Kidney epithelial cell (primary cell): ENCODE measurements around the gene YTHDF1. TPM values are rescaled to one million over a fixed set of nuclear protein-coding genes. Genes with fewer than 3 reads are reported as not detected.
"Not testable (repeated sequence)": the region's sequence is repeated elsewhere in the genome, so short reads cannot be mapped to it uniquely, and the experiment has no call there.

Source experiments
- DNase-seq: peaks from one replicate; pipeline ENCODE4 v3.0.0-alpha.2; 2010; ENCODE audit warnings: low read depth
- H3K27me3 ChIP-seq: 2 replicates; pipeline ENCODE4 v1.6.0; 2011; ENCODE audit warnings: low read length; ENCODE audit not compliant: control insufficient read depth, insufficient read depth
- H3K36me3 ChIP-seq: 2 replicates; pipeline ENCODE4 v1.5.1; 2011; ENCODE audit warnings: low read length; ENCODE audit not compliant: control insufficient read depth, insufficient read depth
- H3K4me3 ChIP-seq: 2 replicates; pipeline ENCODE4 v1.5.1; 2011; ENCODE audit warnings: low read depth, mild to moderate bottlenecking, control low read depth, low read length
- CTCF ChIP-seq: IDR thresholded peaks from 2 replicates; pipeline ENCODE4 v1.5.1; 2011; ENCODE audit warnings: mild to moderate bottlenecking, moderate library complexity, low read length, control low read depth, inconsistent platforms; ENCODE audit not compliant: insufficient read depth, poor library complexity, severe bottlenecking
- total RNA-seq: library from RNA; depleted of rRNA; stranded (reverse); fragments of >200 nt; gene quantifications from 2 replicates; pipeline ENCODE4 v1.2.3, GENCODE V29; 2015

The YTHDF1 gene
- total RNA-seq, 1 donor from 2014 or later, result 54.8 TPM

DNA sequence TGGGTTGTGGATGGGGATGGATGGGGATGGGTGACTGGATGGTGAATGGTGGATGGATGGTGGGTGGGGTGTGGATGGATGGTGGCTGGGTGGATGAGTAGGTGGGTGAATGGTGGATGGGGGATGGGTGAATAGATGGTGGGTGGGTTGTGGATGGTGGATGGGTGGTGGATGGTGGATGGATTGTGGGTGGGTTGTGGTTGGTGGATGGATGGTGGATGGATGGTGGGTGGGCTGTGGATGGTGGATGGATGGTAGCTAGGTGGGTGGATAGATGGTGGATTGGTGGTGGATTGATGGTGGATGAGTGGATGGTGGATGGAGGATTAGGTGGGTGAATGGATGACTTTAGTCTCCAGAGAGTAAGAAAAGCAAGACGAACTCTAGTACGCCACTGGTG, 57.6 kb downstream of the YTHDF1 start:
- Histone ChIP-seq H3K27me3 (peaks cover 25% of the 10 kb centered on the region), H3K36me3 (no peaks in the 10 kb centered on the region), H3K4me3 (no peak overlapping the region)
- DNase-seq, result no peak
- no peak for TF ChIP-seq CTCF

- not testable (repeated sequence) for H3K4me3 ChIP-seq, DNase-seq, H3K36me3 ChIP-seq
- H3K27me3 ChIP-seq, result peaks cover 34% of the 10 kb centered on the region
Observed at GRCh38 chr20:63157431-63157830, 58.5 kb downstream of the YTHDF1 start.

DNA sequence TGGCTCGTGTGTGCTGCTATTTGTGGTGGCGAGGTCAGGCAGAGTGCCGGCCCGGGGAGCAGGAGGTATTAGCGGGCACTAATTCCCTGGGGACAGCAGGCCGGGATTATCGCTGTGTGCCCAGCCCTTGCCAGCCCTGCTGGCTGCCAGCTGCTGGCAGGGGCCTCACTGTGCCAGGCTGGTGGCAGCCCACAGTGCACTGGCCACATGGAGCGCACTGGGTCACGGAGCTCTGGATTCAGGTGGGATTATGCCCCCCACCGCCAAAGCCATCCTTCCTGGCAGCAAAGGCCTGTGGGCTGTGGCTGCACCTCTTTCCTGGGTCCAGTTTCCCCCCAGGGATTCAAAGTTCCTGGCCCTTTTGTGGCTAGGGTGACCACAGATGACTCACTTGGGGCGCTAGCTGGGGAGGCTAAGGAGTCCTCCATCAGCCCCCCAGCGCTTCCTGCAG, 59.7 kb downstream of the YTHDF1 start:
- TF ChIP-seq CTCF, result no peak
- H3K4me3 ChIP-seq, result no peak overlapping the region
- DNase-seq, result no peak
- H3K27me3 ChIP-seq, result peaks cover 45% of the 10 kb centered on the region
- H3K36me3 ChIP-seq, result no peaks in the 10 kb centered on the region

DNA sequence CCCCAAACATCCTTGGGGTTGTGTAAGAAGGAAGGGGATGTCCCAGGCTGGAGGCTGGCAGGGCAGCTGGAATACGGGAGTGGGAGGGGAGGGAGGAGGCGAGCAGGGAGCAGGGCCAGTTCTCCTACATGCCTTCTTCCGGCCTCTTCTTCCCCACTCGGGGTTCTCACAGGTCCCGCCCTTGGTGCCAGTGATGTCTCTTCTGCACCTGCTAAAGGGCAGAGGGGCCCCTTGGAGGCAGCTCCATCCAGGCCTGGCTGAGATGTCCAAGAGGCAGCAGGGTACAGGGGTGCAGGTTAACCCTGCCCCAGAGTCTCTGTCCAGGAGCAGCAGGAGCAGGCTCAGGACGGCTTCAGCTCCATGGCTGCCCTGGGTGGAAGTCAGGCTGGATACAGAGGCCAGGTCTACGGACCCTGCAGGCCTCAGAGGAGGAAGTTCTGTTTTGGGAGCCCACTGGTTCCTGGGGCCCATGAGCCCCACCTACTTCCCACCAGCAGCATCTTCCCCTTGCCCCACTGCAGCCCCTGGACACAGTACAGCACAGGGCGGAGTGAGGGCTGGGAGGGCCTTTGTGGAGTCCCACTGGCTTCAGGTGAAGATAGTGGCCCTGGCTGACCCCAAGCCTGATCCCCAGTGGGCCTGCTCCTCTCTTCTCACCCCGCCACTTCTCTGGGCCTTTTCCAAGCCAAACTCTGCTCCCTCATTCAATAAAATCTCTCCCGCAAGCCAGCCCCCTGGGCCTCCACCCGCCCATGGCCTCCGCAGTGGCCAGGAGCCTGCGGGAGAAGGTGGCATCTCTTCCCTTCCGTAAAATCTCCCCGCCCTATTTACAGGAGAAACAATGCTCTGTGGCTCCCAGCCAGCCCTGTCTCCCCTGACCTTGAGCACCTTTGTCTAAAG, 60.4 kb downstream of the YTHDF1 start:
- no peak overlapping the region for H3K4me3 ChIP-seq
- no peak for DNase-seq
- no peak for TF ChIP-seq CTCF
- H3K27me3 ChIP-seq, result peaks cover 47% of the 10 kb centered on the region
- no peaks in the 10 kb centered on the region for H3K36me3 ChIP-seq

- no peak for DNase-seq
- Histone ChIP-seq H3K27me3 (peaks cover 45% of the 10 kb centered on the region), H3K4me3 (no peak overlapping the region), H3K36me3 (no peaks in the 10 kb centered on the region)
- no peak for TF ChIP-seq CTCF
Observed at GRCh38 chr20:63154395-63154794, 61.5 kb downstream of the YTHDF1 start.

- no peak for DNase-seq
- H3K36me3 ChIP-seq, result no peaks in the 10 kb centered on the region
- H3K4me3 ChIP-seq, result no peak overlapping the region
- H3K27me3 ChIP-seq, result peaks cover 45% of the 10 kb centered on the region
- no peak for TF ChIP-seq CTCF
Observed at GRCh38 chr20:63153254-63154221, 62.4 kb downstream of the YTHDF1 start.
